K562 (cell line): ENCODE results near the gene ACSL3.

Experiments used
- ESRRA ChIP-seq: fragments of 450-650 bp; IDR thresholded peaks from 2 replicates; pipeline ENCODE4 v1.6.1; 2014; ENCODE audit warnings: low read depth, mild to moderate bottlenecking, moderate library complexity, borderline replicate concordance
- KDM4B ChIP-seq, 2 experiments: fragments of 450-650 bp in 1 of 2; sonication (generic) in 1 of 2; IDR thresholded peaks; 2 replicates each; pipeline ENCODE4 v1.6.1; 2016 to 2017; ENCODE audit warnings: borderline replicate concordance in 2 of 2, antibody characterized with exemption in 1 of 2, low read depth in 1 of 2, mild to moderate bottlenecking in 1 of 2
- MAX ChIP-seq: sonication (generic); formaldehyde crosslinking; IDR thresholded peaks from 2 replicates; pipeline ENCODE4 v1.9.0; 2022; ENCODE audit warnings: mild to moderate bottlenecking, missing genetic modification reagents
- OTX1 ChIP-seq: fragments of 450-650 bp; formaldehyde crosslinking; IDR thresholded peaks from 2 replicates; pipeline ENCODE4 v1.4.0; 2022; ENCODE audit warnings: mild to moderate bottlenecking
- RBFOX2 ChIP-seq: fragments of 200-400 bp; formaldehyde crosslinking; IDR thresholded peaks from 2 replicates; pipeline ENCODE4 v1.6.1; 2017; ENCODE audit warnings: low read depth, mild to moderate bottlenecking, low read length, moderate library complexity
- RBM15 ChIP-seq: fragments of 200-400 bp; formaldehyde crosslinking; IDR thresholded peaks from 2 replicates; pipeline ENCODE4 v1.6.1; 2018; ENCODE audit warnings: mild to moderate bottlenecking, low read length, moderate library complexity; ENCODE audit not compliant: insufficient read depth
- SMARCB1 ChIP-seq: IDR thresholded peaks from 2 replicates; pipeline ENCODE4 v1.6.1; 2011; ENCODE audit warnings: improper control_type of control experiment, low read depth; ENCODE audit not compliant: insufficient read length
- UBTF ChIP-seq, 2 experiments: IDR thresholded peaks; 2 replicates each; pipeline ENCODE4 v1.6.1; 2012; ENCODE audit warnings: improper control_type of control experiment in 2 of 2, low read depth in 2 of 2, low read length in 2 of 2, borderline replicate concordance in 1 of 2
- ZNF79 ChIP-seq: fragments of 250-450 bp; sonication (Bioruptor Pico); IDR thresholded peaks from 2 replicates; pipeline ENCODE4 v1.4.0; 2020; ENCODE audit warnings: low read depth, mild to moderate bottlenecking, moderate library complexity
- TF ChIP-seq, protein P1 (sequence below): conservative IDR thresholded peaks from 2 replicates; pipeline ENCODE4 v1.6.1; 2011; ENCODE audit warnings: low read depth, mild to moderate bottlenecking, low read length; ENCODE audit not compliant: control insufficient read depth

DNA sequence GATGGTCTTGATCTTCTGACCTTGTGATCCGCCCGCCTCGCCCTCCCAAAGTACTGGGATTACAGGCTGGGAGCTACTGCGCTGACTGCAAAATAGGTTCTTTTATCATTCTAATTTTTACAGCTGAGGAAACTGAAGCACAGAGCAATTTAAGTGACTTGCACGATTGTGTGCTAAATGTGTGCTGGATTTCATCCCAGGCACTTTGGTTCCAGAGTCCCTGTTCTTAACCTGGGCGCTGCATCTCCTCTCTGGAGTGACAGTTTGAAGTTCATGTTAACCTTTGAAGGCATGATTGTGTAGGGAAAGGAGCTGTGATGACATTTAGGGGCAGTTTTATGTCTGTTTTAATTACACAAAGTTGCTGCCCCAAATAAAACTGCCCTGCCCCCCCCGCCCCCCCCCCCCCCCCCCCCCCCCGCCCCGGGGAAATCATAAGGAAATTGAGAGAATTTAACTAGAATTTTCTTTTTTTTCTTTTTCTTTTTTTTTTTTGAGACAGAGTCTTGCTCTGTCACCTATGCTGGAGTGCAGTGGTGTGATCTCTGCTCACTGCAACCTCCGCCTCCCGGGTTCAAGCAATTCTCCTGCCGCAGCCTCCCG lies 5.6 kb downstream of the ACSL3 start:
- TF ChIP-seq KDM4B (IDR thresholded peaks at IDR 0.05; ENCODE audit: borderline replicate concordance in 2 of 2, low read depth in 1 of 2) (no peak), SMARCB1 (no peak), OTX1 (no peak), MAX (no peak), RBM15 (no peak), ZNF79 (CRISPR knock-in tag) (no peak), RBFOX2 (no peak), ESRRA (no peak), UBTF (IDR thresholded peaks at IDR 0.05; ENCODE audit: borderline replicate concordance in 1 of 2, low read depth in 2 of 2, low read length in 2 of 2) (no peak)
- TF ChIP-seq, protein P1, sequence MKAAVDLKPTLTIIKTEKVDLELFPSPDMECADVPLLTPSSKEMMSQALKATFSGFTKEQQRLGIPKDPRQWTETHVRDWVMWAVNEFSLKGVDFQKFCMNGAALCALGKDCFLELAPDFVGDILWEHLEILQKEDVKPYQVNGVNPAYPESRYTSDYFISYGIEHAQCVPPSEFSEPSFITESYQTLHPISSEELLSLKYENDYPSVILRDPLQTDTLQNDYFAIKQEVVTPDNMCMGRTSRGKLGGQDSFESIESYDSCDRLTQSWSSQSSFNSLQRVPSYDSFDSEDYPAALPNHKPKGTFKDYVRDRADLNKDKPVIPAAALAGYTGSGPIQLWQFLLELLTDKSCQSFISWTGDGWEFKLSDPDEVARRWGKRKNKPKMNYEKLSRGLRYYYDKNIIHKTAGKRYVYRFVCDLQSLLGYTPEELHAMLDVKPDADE = no peak
